ENCODE data around the gene SEMA6B. TPM values are rescaled to one million over a fixed set of nuclear protein-coding genes. Genes with fewer than 3 reads are reported as not detected.

SEMA6B gene
- total RNA-seq, 4 donors from 2014 or later, result 2.6 to 12.8 (median 5.2) TPM

GRCh38 chr19:4537953-4538600, 21.4 kb downstream of the SEMA6B start:
- no peak for TF ChIP-seq CTCF (IDR thresholded peaks at IDR 0.05; ENCODE audit: low read depth)

- TF ChIP-seq CTCF (IDR thresholded peaks at IDR 0.05; ENCODE audit: low read depth), result no peak
Observed at GRCh38 chr19:4536798-4537197, 22.7 kb downstream of the SEMA6B start.

- TF ChIP-seq CTCF (IDR thresholded peaks at IDR 0.05; ENCODE audit: low read depth), result no peak
Observed at GRCh38 chr19:4534836-4535658, 24.4 kb downstream of the SEMA6B start, which contains the start of gene PLIN5. PLIN5 (minus strand) TSS chr19:4535224; CDS start chr19:4534074, 1,150 bp downstream.

- no peak for TF ChIP-seq CTCF (IDR thresholded peaks at IDR 0.05; ENCODE audit: low read depth)
Observed at GRCh38 chr19:4533835-4534424, 25.6 kb downstream of the SEMA6B start.

- no peak for TF ChIP-seq CTCF (IDR thresholded peaks at IDR 0.05; ENCODE audit: low read depth)
Observed at GRCh38 chr19:4533334-4533733, 26.1 kb downstream of the SEMA6B start.

GRCh38 chr19:4531562-4532165, 27.8 kb downstream of the SEMA6B start:
- TF ChIP-seq CTCF (IDR thresholded peaks at IDR 0.05; ENCODE audit: low read depth), result no peak

All from subcutaneous adipose tissue (tissue), 4 donors.